HG03342 (cell line): Measurements from ENCODE around the gene CADPS2.
"Not testable (repeated sequence)": the region's sequence is repeated elsewhere in the genome, so short reads cannot be mapped to it uniquely, and the experiment has no call there.

Experiments used
- ATAC-seq: cut with Tn5 transposase; IDR thresholded peaks from one replicate; pipeline ENCODE4 v1.9.1; 2021; ENCODE audit warnings: mild to moderate bottlenecking, moderate library complexity; ENCODE audit not compliant: unreplicated experiment

The CADPS2 gene

GRCh38 chr7:122302761-122303530 is 583.3 kb downstream of the CADPS2 start:
- ATAC-seq: no peak

- ATAC-seq: no peak
Measured at GRCh38 chr7:122301858-122302760, 584.2 kb downstream of the CADPS2 start.

GRCh38 chr7:122300956-122301833 is 585.1 kb downstream of the CADPS2 start:
- ATAC-seq: no peak

- no peak for ATAC-seq
Measured at GRCh38 chr7:122300211-122300932, 585.9 kb downstream of the CADPS2 start.

- ATAC-seq: no peak
Measured at GRCh38 chr7:122299624-122300210, 586.5 kb downstream of the CADPS2 start.

GRCh38 chr7:122298618-122299017 is 587.6 kb downstream of the CADPS2 start:
- no peak for ATAC-seq

- ATAC-seq: no peak
Measured at GRCh38 chr7:122298131-122298530, 588.1 kb downstream of the CADPS2 start.

- ATAC-seq: no peak
Measured at GRCh38 chr7:122291189-122291588, 595.1 kb downstream of the CADPS2 start.

- no peak for ATAC-seq
Measured at GRCh38 chr7:122290476-122290875, 595.8 kb downstream of the CADPS2 start.

- ATAC-seq: no peak
Measured at GRCh38 chr7:122289426-122289825, 596.8 kb downstream of the CADPS2 start.

GRCh38 chr7:122284608-122285007 is 601.7 kb downstream of the CADPS2 start:
- not testable (repeated sequence) for ATAC-seq

GRCh38 chr7:122273117-122273516 is 613.1 kb downstream of the CADPS2 start:
- no peak for ATAC-seq

GRCh38 chr7:122269241-122269640 is 617.0 kb downstream of the CADPS2 start:
- ATAC-seq: no peak
